D721Med (cell line): Measurements from ENCODE around the gene SCFD2.

ENCODE experiments used
- DNase-seq: peaks from one replicate; pipeline ENCODE4 v3.0.0; 2011; ENCODE audit warnings: low spot score; ENCODE audit not compliant: insufficient read length
- FAIRE-seq: peaks from 2 replicates; lab custom pipeline; 2011; peaks lifted over from hg19 to GRCh38; lab: Jason Lieb, UNC
- CTCF ChIP-seq: IDR thresholded peaks from 2 replicates; pipeline ENCODE4 v1.5.1; 2012; ENCODE audit warnings: mild to moderate bottlenecking, control low read depth; ENCODE audit not compliant: insufficient read depth; ENCODE audit errors: missing control alignments

Gene SCFD2

GRCh38 chr4:52833941-52834525 lies 531.8 kb downstream of the SCFD2 start:
- TF ChIP-seq CTCF, result no peak
- no peak for FAIRE-seq

GRCh38 chr4:52825460-52826090 lies 540.3 kb downstream of the SCFD2 start:
- no peak for TF ChIP-seq CTCF
- no peak for DNase-seq
- FAIRE-seq, result no peak

More at GRCh38 chr4:52833941-52834525, 531.8 kb downstream of the SCFD2 start:
- DNase-seq, result no peak

- DNase-seq (no peak), FAIRE-seq (no peak)
- TF ChIP-seq CTCF, result no peak
Observed at GRCh38 chr4:52824603-52825459, 541.0 kb downstream of the SCFD2 start.

- TF ChIP-seq CTCF, result no peak
- no peak for DNase-seq
- FAIRE-seq, result no peak
Observed at GRCh38 chr4:52824270-52824602, 541.6 kb downstream of the SCFD2 start.

GRCh38 chr4:52823702-52824092 lies 542.2 kb downstream of the SCFD2 start:
- TF ChIP-seq CTCF, result no peak
- FAIRE-seq (no peak), DNase-seq (no peak)
